MV-4-11 (cell line): ENCODE measurements around the gene RMND5A.
A peak's percentile ranks its signal among the peaks of the same experiment; 100 is the strongest.

Source experiments
- DNase-seq: peaks from one replicate; lab custom pipeline; 2025; lab: John Stamatoyannopoulos, UW

The RMND5A gene

GRCh38 chr2:86791573-86791972, 71.5 kb downstream of the RMND5A start:
- no peak for DNase-seq

DNA sequence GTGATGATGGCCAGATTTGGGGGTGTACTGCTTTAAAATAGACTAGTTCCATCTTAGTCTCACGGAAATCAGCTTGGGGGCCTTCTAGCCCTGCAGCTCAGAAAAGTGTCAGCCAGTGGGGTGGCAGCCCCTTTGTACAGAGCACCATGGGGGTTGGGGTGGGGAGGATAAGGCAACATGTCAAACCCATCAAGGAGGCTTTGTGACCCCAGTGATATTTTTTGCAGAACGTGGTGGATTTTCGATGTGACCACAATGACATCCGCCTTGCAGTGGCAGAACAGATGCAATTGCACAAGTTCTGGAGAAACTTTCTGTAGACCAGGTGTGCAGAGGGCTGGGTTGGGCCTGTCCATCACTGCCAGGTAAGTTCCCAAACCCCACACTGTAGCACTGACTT, 73.7 kb downstream of the RMND5A start:
- DNase-seq: peak; percentile 39

GRCh38 chr2:86794861-86795260, 74.8 kb downstream of the RMND5A start:
- DNase-seq: peak; percentile 52

DNA sequence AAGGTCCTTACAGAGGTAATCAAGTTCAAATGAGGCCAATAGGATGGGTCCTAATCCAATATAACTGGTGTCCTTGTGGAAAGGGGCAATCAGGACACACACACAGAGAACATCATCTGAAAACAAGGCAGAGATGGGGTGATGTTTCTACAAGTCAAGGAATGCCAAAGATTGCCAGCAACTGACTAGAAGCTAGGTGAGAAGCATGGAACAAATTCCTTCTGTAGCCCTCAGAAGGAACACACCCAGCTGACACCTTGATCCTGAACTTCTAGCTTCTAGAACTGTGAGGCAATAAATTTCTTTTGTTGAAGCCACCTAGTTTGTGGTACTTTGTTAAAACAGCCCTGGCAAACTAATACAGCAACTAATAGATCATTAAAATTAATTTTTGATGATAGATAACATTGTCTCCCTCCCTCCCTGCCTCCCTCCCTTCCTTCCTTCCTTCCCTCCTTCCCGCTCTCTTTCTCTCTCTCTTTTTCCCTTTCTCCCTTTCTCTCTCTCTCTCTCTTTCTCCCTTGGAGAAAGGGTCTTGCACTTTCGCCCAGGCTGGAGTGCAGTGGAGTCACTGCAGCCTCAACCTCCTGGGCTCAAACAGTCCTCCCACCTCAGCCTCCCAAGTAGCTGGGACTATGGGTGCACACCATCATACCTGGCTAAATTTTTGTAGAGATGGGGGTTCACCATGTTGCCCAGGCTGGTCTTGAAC, 80.9 kb downstream of the RMND5A start:
- DNase-seq: no peak

GRCh38 chr2:86806059-86806857, 86.2 kb downstream of the RMND5A start:
- no peak for DNase-seq

GRCh38 chr2:86807133-86807467, 87.0 kb downstream of the RMND5A start:
- DNase-seq: no peak

DNA sequence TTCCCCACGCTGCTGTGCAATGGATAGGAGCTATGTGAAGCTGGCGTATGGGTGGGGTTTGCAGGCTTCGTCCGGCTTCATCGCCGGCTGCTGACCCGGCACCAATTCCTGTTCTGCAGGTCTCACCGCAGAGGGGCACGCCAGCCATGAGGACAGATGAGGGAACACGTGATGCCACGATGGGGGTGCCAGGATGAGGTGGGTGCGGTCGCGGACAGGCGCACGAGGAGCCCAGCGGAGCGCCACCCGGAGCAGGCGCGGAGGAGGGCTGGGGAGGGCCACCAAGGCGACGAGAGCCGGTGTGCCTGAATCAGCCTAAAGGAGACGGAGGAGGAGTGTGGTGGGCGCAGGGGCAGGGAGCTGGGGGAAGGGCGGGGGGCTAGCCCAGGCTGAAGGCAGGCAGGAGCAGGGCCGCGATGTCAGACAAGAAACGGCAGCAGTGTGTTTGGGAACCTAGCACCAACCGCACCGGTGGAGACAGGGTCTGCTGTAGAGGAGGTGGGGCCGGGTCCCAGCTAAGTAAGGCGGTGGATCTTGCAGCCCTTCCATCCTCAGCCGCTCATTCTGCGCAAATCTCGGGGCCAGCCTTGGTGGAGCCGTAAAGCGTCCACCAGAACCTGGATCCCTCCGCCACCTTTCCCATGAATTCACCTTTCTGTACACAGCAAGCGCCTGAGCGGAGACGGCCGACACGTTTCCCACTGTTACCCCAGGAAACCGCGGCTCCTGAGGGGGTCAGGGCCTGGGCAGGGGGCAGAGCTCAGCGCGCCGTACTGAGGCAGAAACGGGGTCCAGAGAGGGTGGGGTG, 87.6 kb downstream of the RMND5A start:
- no peak for DNase-seq

DNA sequence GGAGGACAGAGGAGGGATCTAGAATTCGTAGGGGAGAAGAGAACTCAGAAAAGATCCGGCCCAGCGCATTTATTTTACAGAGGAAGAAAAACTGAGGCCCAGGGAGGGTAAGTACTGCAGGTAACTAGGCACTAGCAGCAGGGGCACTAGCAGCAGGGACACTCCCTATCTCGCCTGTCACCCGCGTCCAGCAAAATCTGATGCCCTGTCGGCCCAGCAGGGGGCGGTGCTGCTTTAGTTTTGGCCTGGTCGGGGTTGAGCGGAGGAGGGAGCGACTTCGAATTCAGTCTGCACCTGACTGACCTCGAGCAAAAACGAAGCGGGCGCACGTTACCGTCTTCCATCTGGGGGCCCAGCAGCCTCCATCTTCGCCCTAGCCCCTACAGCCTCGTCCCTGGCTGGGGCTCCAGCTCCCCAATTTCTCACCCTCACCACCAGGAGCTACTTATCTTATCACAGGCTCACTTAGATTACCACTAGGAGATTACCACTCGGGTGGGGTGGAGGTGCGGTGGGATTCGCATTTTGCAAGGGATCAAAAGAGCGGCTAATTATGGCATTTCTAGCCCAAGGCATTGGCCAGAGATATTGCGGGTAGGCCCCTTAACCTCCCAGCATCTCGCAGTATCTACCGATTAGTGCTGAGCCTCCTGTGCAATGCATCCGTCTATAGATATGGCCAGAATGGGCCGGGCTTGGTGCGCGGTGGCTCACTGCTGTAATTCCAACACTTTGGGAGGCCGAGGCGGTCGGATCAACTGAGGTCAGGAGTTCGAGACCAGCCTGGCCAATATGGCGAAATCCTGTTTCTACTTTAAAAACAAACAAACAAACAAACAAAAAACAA, 88.4 kb downstream of the RMND5A start:
- peak; percentile 58 for DNase-seq

GRCh38 chr2:86809481-86810121, 89.5 kb downstream of the RMND5A start:
- no peak for DNase-seq

GRCh38 chr2:86815611-86816010, 95.5 kb downstream of the RMND5A start:
- no peak for DNase-seq

DNA sequence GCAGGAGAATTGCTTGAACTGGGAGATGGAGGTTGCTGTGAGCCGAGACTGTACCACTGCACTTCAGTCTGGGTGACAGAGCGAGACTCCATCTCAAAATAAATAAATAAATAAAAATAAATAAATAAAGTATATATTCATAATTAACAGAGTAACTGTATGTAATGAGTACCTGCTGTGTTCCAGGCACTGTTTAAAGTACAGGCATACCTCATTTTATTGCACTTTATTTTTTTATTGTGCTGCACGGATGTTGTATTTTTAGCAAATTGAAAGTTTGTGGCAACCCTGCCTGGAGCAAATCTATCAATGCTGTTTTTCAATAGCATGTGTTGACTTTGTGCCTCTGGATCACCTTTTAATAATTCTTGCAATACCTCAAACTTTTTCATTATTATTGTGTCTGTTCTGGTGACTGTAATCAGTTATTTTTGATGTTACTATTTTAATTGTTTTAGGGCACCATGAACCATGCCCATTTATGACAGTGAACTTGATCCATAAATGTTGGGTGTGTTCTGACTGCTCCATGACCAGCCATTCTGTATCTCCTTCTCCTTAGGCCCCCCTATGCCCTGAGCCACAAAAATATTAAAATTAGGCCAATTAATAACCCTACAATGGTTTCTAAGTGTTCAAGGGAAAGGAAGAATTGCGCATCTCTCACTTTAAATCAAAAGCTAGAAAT, 98.2 kb downstream of the RMND5A start:
- DNase-seq: no peak

DNA sequence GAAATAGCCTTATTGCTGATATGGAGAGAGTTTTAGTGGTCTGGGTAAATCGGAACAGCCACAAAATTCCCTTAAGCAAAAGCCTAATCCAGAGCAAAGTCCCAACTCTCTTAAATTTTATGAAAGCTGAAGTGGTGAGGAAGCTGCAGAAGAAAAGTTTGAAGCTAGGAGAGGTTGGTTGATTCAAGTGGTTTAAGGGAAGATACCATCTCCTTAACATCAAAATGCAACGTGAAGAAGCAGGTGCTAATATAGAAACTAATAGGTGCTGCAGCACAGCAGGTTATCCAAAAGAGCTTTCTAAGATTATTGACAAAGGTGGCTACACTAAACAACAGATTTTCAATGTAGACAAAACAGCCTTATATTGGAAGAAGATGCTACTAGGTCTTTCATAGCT, 98.9 kb downstream of the RMND5A start:
- no peak for DNase-seq

DNA sequence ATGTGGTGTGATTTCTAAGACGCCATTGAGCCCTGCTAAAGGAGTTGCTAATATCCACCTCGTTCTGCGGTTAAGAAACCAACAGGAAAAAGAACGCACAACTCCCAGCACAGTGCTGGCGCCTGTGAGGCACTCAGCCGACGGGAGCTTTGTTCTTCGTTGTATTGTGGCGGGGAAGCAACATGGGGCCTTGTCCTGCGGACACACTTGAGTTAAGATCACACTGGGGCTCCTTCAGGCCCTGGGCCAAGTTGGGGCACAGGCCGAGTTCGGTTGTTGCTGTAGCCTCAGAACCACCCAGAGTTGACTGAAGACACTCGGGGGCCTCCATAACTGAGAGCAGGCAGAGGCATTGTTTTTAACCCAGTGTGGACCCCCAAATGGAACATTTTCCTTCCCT, 101.2 kb downstream of the RMND5A start:
- DNase-seq: no peak

GRCh38 chr2:86821842-86822241, 101.8 kb downstream of the RMND5A start:
- no peak for DNase-seq

- DNase-seq: no peak
Measured at GRCh38 chr2:86822668-86823345, 102.7 kb downstream of the RMND5A start.

DNA sequence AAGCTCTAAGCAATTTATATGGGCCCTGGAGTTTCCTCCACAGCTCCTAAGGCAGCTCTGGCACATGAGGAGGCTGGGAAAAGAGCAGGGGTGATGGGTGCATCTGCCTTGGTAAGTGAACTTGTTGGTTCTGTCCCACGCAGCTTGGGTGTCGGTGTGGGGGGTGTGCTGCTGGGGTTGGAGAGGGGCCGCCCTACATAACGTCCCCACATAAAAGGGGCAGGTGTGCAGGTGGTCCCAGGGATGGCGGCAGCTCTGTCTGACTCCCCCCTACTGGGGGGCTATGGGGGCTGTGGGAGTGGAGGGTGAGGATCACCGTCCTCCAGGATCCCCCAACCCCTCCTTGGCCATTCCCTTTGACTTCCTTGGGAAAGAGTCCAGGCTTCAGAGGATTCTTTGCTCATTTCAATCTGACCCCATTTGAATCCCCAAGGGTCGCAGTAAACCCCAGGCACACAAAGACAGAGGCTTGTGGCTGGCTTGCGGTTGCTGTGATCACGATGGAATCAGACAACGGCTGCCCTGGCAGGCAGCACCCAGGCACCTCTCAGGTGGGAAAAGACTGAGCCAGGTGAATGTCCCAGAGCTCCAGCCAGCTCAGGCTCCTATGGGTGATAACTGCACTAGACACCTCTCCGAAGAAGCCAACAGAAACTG, 105.1 kb downstream of the RMND5A start:
- no peak for DNase-seq

GRCh38 chr2:86825693-86826381, 105.7 kb downstream of the RMND5A start:
- no peak for DNase-seq

DNA sequence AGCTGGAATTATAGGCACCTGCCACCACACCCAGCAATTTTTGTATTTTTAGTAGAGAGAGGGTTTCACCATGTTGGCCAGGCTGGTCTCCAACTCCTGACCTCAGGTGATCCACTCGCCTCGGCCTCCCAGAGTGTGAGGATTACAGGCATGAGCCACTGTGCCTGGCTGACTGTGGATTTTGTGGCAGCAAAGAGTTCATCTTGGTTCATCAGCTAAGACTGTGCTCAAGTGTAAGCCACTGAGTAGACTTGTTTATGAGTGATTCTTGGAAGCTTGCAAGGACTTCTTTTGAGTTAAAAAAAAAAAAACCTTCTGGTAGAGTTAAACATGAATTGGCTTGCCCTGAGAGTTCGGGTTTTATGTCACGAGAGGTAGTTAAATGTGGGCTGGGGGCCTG, 106.9 kb downstream of the RMND5A start:
- DNase-seq: no peak
